Stimulated activated CD8-positive, alpha-beta memory T cell treated with anti-CD3 and anti-CD28 coated beads, Interleukin-15, amount 100 ng/mL, for 48 hours (primary cell): ENCODE measurements around the gene AACS.
A peak's percentile ranks its signal among the peaks of the same experiment; 100 is the strongest.
"Not testable (repeated sequence)": the region's sequence is repeated elsewhere in the genome, so short reads cannot be mapped to it uniquely, and the experiment has no call there.

Experiments
- DNase-seq, 2 donors: peaks; one replicate each; pipeline ENCODE4 v3.0.0-alpha.2; 2020; ENCODE audit warnings: low read depth in 2 of 2

AACS gene

GRCh38 chr12:125065021-125065918 lies at the start of gene AACS:
Gene AACS, plus strand, starts transcription at chr12:125065435. Its CDS starts 150 bp downstream, at chr12:125065585.
- DNase-seq = peak; percentile 54 to 61

GRCh38 chr12:125015680-125016310 lies 49.4 kb upstream of the AACS start:
- no peak for DNase-seq

- no peak for DNase-seq
Measured at GRCh38 chr12:125017801-125018200, 47.4 kb upstream of the AACS start.

GRCh38 chr12:125018356-125018755 lies 46.9 kb upstream of the AACS start:
- DNase-seq = no peak

GRCh38 chr12:125021096-125021495 lies 44.1 kb upstream of the AACS start:
- no peak for DNase-seq

GRCh38 chr12:125021771-125022170 lies 43.5 kb upstream of the AACS start:
- DNase-seq = no peak

- no peak for DNase-seq
Measured at GRCh38 chr12:125023065-125023464, 42.2 kb upstream of the AACS start.

- no peak for DNase-seq
Measured at GRCh38 chr12:125024949-125025563, 40.2 kb upstream of the AACS start.

GRCh38 chr12:125025606-125026235 lies 39.5 kb upstream of the AACS start:
- DNase-seq = no peak

GRCh38 chr12:125028106-125028505 lies 37.1 kb upstream of the AACS start:
- DNase-seq = no peak

GRCh38 chr12:125029761-125030358 lies 35.4 kb upstream of the AACS start:
- no peak for DNase-seq

- DNase-seq = not testable (repeated sequence)
Measured at GRCh38 chr12:125031471-125031870, 33.8 kb upstream of the AACS start.

- DNase-seq = no peak
Measured at GRCh38 chr12:125032466-125033152, 32.6 kb upstream of the AACS start.

GRCh38 chr12:125033288-125033687 lies 31.9 kb upstream of the AACS start:
- no peak for DNase-seq

GRCh38 chr12:125038976-125039625 lies 26.1 kb upstream of the AACS start:
- DNase-seq = no peak

- DNase-seq = no peak
Measured at GRCh38 chr12:125049093-125049458, 16.2 kb upstream of the AACS start.

GRCh38 chr12:125050446-125050845 lies 14.8 kb upstream of the AACS start:
- no peak for DNase-seq

- no peak for DNase-seq
Measured at GRCh38 chr12:125050868-125051267, 14.4 kb upstream of the AACS start.

- no peak for DNase-seq
Measured at GRCh38 chr12:125053821-125054220, 11.4 kb upstream of the AACS start.

- no peak for DNase-seq
Measured at GRCh38 chr12:125055591-125055990, 9.6 kb upstream of the AACS start.

GRCh38 chr12:125056306-125056705 lies 8.9 kb upstream of the AACS start:
- no peak for DNase-seq
